PC-3 (cell line): ENCODE measurements around the gene HSPB6. TPM values are rescaled to one million over a fixed set of nuclear protein-coding genes. Genes with fewer than 3 reads are reported as not detected.
"Not testable (repeated sequence)": the region's sequence is repeated elsewhere in the genome, so short reads cannot be mapped to it uniquely, and the experiment has no call there.

Experiments used
- ATAC-seq: fragments of 200-7000 bp; cut with Tn5 transposase; 2 replicates; pipeline ENCODE4 v1.9.1; 2020; ENCODE audit warnings: mild to moderate bottlenecking, moderate library complexity
- BruUV-seq: library from RNA; stranded (reverse); fragments of 400-500 nt; replicated peaks from 2 replicates; lab custom pipeline; 2021; lab: Mats Ljungman, UMichigan
- CTCF ChIA-PET: fragments of 300-600 bp; sonication (Branson Sonifier 250); formaldehyde crosslinking; loops from one replicate; lab custom pipeline; 2022; ENCODE audit warnings: antibody characterized with exemption; lab: Charles Lee
- POLR2A ChIA-PET: fragments of 300-600 bp; sonication (Branson Sonifier 250); formaldehyde crosslinking; loops from one replicate; lab custom pipeline; 2022; ENCODE audit warnings: antibody characterized with exemption; ENCODE audit not compliant: unreplicated experiment; lab: Charles Lee
- DNase-seq: peaks from one replicate; pipeline ENCODE4 v3.0.0-alpha.2; 2015
- H2AFZ ChIP-seq: fragments of 300-600 bp; sonication (generic); 2 replicates; pipeline ENCODE4 v1.6.0; 2016; ENCODE audit warnings: antibody characterized with exemption, low read length
- H3F3A ChIP-seq: fragments of 300-600 bp; sonication (generic); one replicate; pipeline ENCODE4 v1.6.0; 2017; ENCODE audit warnings: antibody characterized with exemption, low read length, control low read depth, mild to moderate bottlenecking; ENCODE audit not compliant: unreplicated experiment
- H3K27ac ChIP-seq: fragments of 300-600 bp; sonication (generic); 2 replicates; pipeline ENCODE4 v1.5.1; 2016; ENCODE audit warnings: mild to moderate bottlenecking, low read length
- H3K27me3 ChIP-seq: fragments of 300-600 bp; sonication (generic); 2 replicates; pipeline ENCODE4 v1.6.1; 2016; ENCODE audit warnings: low read length, mixed read lengths
- H3K36me3 ChIP-seq: fragments of 300-600 bp; sonication (generic); 2 replicates; pipeline ENCODE4 v1.6.1; 2016; ENCODE audit warnings: low read depth, mixed run types, low read length, mixed read lengths
- H3K4me1 ChIP-seq: fragments of 300-600 bp; sonication (generic); 2 replicates; pipeline ENCODE4 v1.5.1; 2016; ENCODE audit warnings: low read length; ENCODE audit not compliant: insufficient read depth
- H3K4me2 ChIP-seq: fragments of 300-600 bp; sonication (generic); 2 replicates; pipeline ENCODE4 v1.6.0; 2016; ENCODE audit warnings: low read length
- H3K4me3 ChIP-seq: fragments of 300-600 bp; sonication (generic); 2 replicates; pipeline ENCODE4 v1.5.1; 2016; ENCODE audit warnings: mild to moderate bottlenecking, low read length, mixed read lengths
- H3K79me2 ChIP-seq: fragments of 300-600 bp; sonication (generic); 2 replicates; pipeline ENCODE4 v1.6.1; 2017; ENCODE audit warnings: low read length, mixed read lengths
- H3K9ac ChIP-seq: fragments of 300-600 bp; sonication (generic); 2 replicates; pipeline ENCODE4 v1.6.0; 2016; ENCODE audit warnings: mild to moderate bottlenecking, low read length
- H3K9me2 ChIP-seq: fragments of 300-600 bp; sonication (generic); replicated peaks from 2 replicates; pipeline ENCODE4 v1.6.1; 2016; ENCODE audit warnings: mixed run types, low read length, mixed read lengths
- H3K9me3 ChIP-seq: fragments of 300-600 bp; sonication (generic); 2 replicates; pipeline ENCODE4 v1.6.1; 2016; ENCODE audit warnings: low read length, mixed read lengths
- H4K20me1 ChIP-seq: fragments of 300-600 bp; sonication (generic); 2 replicates; pipeline ENCODE4 v1.6.1; 2016; ENCODE audit warnings: low read length, mixed read lengths
- CTCF ChIP-seq: fragments of 300-600 bp; sonication (generic); conservative IDR thresholded peaks from 2 replicates; pipeline ENCODE4 v1.5.1; 2017; ENCODE audit warnings: antibody characterized with exemption, low read depth, mild to moderate bottlenecking, low read length
- EZH2 ChIP-seq: fragments of 300-600 bp; sonication (generic); IDR thresholded peaks from one replicate; pipeline ENCODE4 v1.6.1; 2017; ENCODE audit warnings: antibody characterized with exemption, mild to moderate bottlenecking, low read length; ENCODE audit not compliant: unreplicated experiment
- EZH2phosphoT487 ChIP-seq: fragments of 300-600 bp; sonication (generic); IDR thresholded peaks from 2 replicates; pipeline ENCODE4 v1.6.1; 2018; ENCODE audit warnings: mild to moderate bottlenecking, antibody characterized with exemption, low read length, borderline replicate concordance
- intact Hi-C: fragments of 100-400 bp; cut with micrococcal nuclease; formaldehyde crosslinking; loops from 2 replicates; pipeline ENCODE4 v1.9.0; 2023
- total RNA-seq: library from RNA; depleted of rRNA; stranded (reverse); fragments of >200 nt; gene quantifications from 2 replicates; pipeline ENCODE4 v1.2.3, GENCODE V29; 2014

HSPB6 gene
- total RNA-seq, 1 experiment from 2014 or later: not detected

GRCh38 chr19:35796645-35797542 is 40.1 kb upstream of the HSPB6 start:
- H3K4me2 ChIP-seq: no peak overlapping the region
- H3K9me2 ChIP-seq: no peaks in the 10 kb centered on the region
- no peak overlapping the region for H3K27ac ChIP-seq
- no peaks in the 10 kb centered on the region for H3K79me2 ChIP-seq
- H4K20me1 ChIP-seq: no peaks in the 10 kb centered on the region
- no peaks in the 10 kb centered on the region for H3F3A ChIP-seq
- ATAC-seq: no peak
- intact Hi-C loops: no loop called here
- BruUV-seq: no TSS peak
- no peak overlapping the region for H3K4me3 ChIP-seq
- no peak overlapping the region for H2AFZ ChIP-seq
- ChIA-PET CTCF (no interaction called here), POLR2A (no interaction called here)
- no peak for TF ChIP-seq EZH2
- no peak for TF ChIP-seq EZH2phosphoT487
- TF ChIP-seq CTCF: no peak
- no peak overlapping the region for H3K9ac ChIP-seq
- H3K4me1 ChIP-seq: no peaks in the 10 kb centered on the region
- no peaks in the 10 kb centered on the region for H3K9me3 ChIP-seq
- no peaks in the 10 kb centered on the region for H3K36me3 ChIP-seq
- no peaks in the 10 kb centered on the region for H3K27me3 ChIP-seq
- DNase-seq: no peak

- H3K4me1 ChIP-seq, CTCF ChIA-PET, H3K79me2 ChIP-seq, intact Hi-C loops, BruUV-seq, H3K36me3 ChIP-seq, H3F3A ChIP-seq, H3K27me3 ChIP-seq, H3K4me2 ChIP-seq, H3K9me3 ChIP-seq, ATAC-seq, H4K20me1 ChIP-seq, H2AFZ ChIP-seq, H3K4me3 ChIP-seq, H3K9ac ChIP-seq, POLR2A ChIA-PET, H3K9me2 ChIP-seq, DNase-seq, H3K27ac ChIP-seq: not testable (repeated sequence)
Measured at GRCh38 chr19:35795564-35795963, 38.7 kb upstream of the HSPB6 start.

- POLR2A ChIA-PET: no interaction called here
- no peak overlapping the region for H3K4me2 ChIP-seq
Measured at GRCh38 chr19:35793381-35794165, 36.7 kb upstream of the HSPB6 start.

More at GRCh38 chr19:35793381-35794165, 36.7 kb upstream of the HSPB6 start:
- TF ChIP-seq EZH2phosphoT487 (no peak), EZH2 (no peak), CTCF (no peak)
- no peak overlapping the region for H3K9ac ChIP-seq
- H3K9me3 ChIP-seq: no peaks in the 10 kb centered on the region
- BruUV-seq: no TSS peak
- H4K20me1 ChIP-seq: no peaks in the 10 kb centered on the region
- H2AFZ ChIP-seq: no peak overlapping the region
- H3K27ac ChIP-seq: no peak overlapping the region
- no peaks in the 10 kb centered on the region for H3K9me2 ChIP-seq
- intact Hi-C loops: no loop called here
- H3K4me1 ChIP-seq: no peaks in the 10 kb centered on the region
- no peaks in the 10 kb centered on the region for H3F3A ChIP-seq
- H3K36me3 ChIP-seq: no peaks in the 10 kb centered on the region
- peak; percentile 54; the same call in 1 of the 2 replicates for ATAC-seq
- no peaks in the 10 kb centered on the region for H3K79me2 ChIP-seq
- peak; percentile 2 for DNase-seq
- no peak overlapping the region for H3K4me3 ChIP-seq
- no peaks in the 10 kb centered on the region for H3K27me3 ChIP-seq
- CTCF ChIA-PET: no interaction called here
